B cell (primary cell): ENCODE data around the gene OR6C2. TPM values are rescaled to one million over a fixed set of nuclear protein-coding genes. Genes with fewer than 3 reads are reported as not detected.

Experiments
- ATAC-seq: fragments of 200-7000 bp; cut with Tn5 transposase; one replicate; pipeline ENCODE4 v1.10.0; 2021; ENCODE audit warnings: low read depth, mild to moderate bottlenecking, moderate number of reproducible peaks, moderate library complexity
- CTCF ChIA-PET: fragments of 350-600 bp; sonication (Branson Sonifier 250); formaldehyde crosslinking; loops from one replicate; lab custom pipeline; 2021; ENCODE audit warnings: antibody characterized with exemption, inconsistent platforms; lab: Charles Lee
- POLR2A ChIA-PET: fragments of 350-600 bp; sonication (Branson Sonifier 250); formaldehyde crosslinking; loops from one replicate; lab custom pipeline; 2021; ENCODE audit warnings: antibody characterized with exemption; lab: Charles Lee
- DNase-seq: peaks from one replicate; pipeline ENCODE4 v3.0.0; 2013
- H2AFZ ChIP-seq: 2 replicates; pipeline ENCODE4 v1.6.1; 2012; ENCODE audit warnings: mild to moderate bottlenecking, low read depth, low read length; ENCODE audit not compliant: insufficient read depth, poor library complexity, severe bottlenecking
- H3K27ac ChIP-seq, 2 donors: 1 replicate in 1 of 2; 2 replicates in 1 of 2; pipeline ENCODE4 v1.5.1; 2012 to 2013; ENCODE audit warnings: low read length in 2 of 2, mild to moderate bottlenecking in 2 of 2, moderate library complexity in 1 of 2
- H3K27me3 ChIP-seq, 4 experiments: fragments of 200-600 bp in 1 of 4; sonication (generic) in 1 of 4; replicated peaks in 1 of 4; 1 replicate in 2 of 4; 2 replicates in 2 of 4; pipeline versions ENCODE4 v1.6.1 to v1.7.0; 2013 to 2016; ENCODE audit warnings: low read length in 3 of 4, mild to moderate bottlenecking in 2 of 4, mixed read lengths in 1 of 4, moderate library complexity in 1 of 4; ENCODE audit not compliant: insufficient read depth in 4 of 4, control insufficient read depth in 3 of 4; ENCODE audit errors: control extremely low read depth in 1 of 4
- H3K36me3 ChIP-seq, 2 experiments: replicated peaks in 1 of 2; 1 replicate in 1 of 2; 2 replicates in 1 of 2; pipeline versions ENCODE4 v1.6.1 to v1.7.1; 2013; ENCODE audit warnings: low read length in 1 of 2; ENCODE audit not compliant: insufficient read depth in 2 of 2, control insufficient read depth in 1 of 2; ENCODE audit errors: control extremely low read depth in 1 of 2, extremely low read depth in 1 of 2
- H3K4me1 ChIP-seq, 2 donors: fragments of 200-600 bp in 1 of 2; sonication (generic) in 1 of 2; 1 replicate in 1 of 2; 2 replicates in 1 of 2; pipeline versions ENCODE4 v1.5.1 to v1.6.1; 2013 to 2017; ENCODE audit warnings: low read length in 2 of 2; ENCODE audit not compliant: control insufficient read depth in 2 of 2, insufficient read depth in 2 of 2
- H3K4me2 ChIP-seq: replicated peaks from 2 replicates; pipeline ENCODE3; 2012; ENCODE audit warnings: mild to moderate bottlenecking, low read depth, low read length; ENCODE audit not compliant: poor library complexity, severe bottlenecking
- H3K4me3 ChIP-seq, 5 experiments: fragments of 200-600 bp in 1 of 5; sonication (generic) in 1 of 5; 1 replicate in 3 of 5; 2 replicates in 2 of 5; pipeline versions ENCODE4 v1.5.1 to v1.7.0; 2011 to 2016; ENCODE audit warnings: low read length in 4 of 5, mild to moderate bottlenecking in 4 of 5, low read depth in 2 of 5, control low read depth in 1 of 5, moderate library complexity in 1 of 5; ENCODE audit not compliant: insufficient read depth in 1 of 5; ENCODE audit errors: control extremely low read depth in 1 of 5, extremely low read depth in 1 of 5
- H3K79me2 ChIP-seq: fragments of 200-600 bp; sonication (generic); one replicate; pipeline ENCODE4 v1.6.0; 2016; ENCODE audit warnings: low read length; ENCODE audit not compliant: control insufficient read depth, insufficient read depth
- H3K9ac ChIP-seq: fragments of 200-600 bp; sonication (generic); 2 replicates; pipeline ENCODE4 v1.6.1; 2017; ENCODE audit warnings: mild to moderate bottlenecking, low read length, moderate library complexity
- H3K9me3 ChIP-seq, 3 donors: one replicate each; pipeline versions ENCODE4 v1.6.1 to v1.7.1; 2013; ENCODE audit warnings: low read length in 2 of 3; ENCODE audit not compliant: control insufficient read depth in 2 of 3, insufficient read depth in 1 of 3; ENCODE audit errors: control extremely low read depth in 1 of 3
- H4K20me1 ChIP-seq: 2 replicates; pipeline ENCODE4 v1.6.0; 2012; ENCODE audit warnings: mild to moderate bottlenecking, low read length; ENCODE audit not compliant: insufficient read depth, control insufficient read depth, poor library complexity, severe bottlenecking
- H3K27ac Mint-ChIP-seq: one replicate; pipeline ENCODE4 v1.8.0; 2021; ENCODE audit warnings: mixed read lengths
- H3K27me3 Mint-ChIP-seq: one replicate; pipeline ENCODE4 v1.8.0; 2021; ENCODE audit warnings: mixed read lengths
- H3K4me1 Mint-ChIP-seq: one replicate; pipeline ENCODE4 v1.8.0; 2021; ENCODE audit warnings: mixed read lengths
- H3K4me3 Mint-ChIP-seq: one replicate; pipeline ENCODE4 v1.8.0; 2021; ENCODE audit warnings: mixed read lengths
- H3K9me3 Mint-ChIP-seq: one replicate; pipeline ENCODE4 v1.8.0; 2022; ENCODE audit warnings: mixed read lengths; ENCODE audit not compliant: insufficient read depth
- CTCF ChIP-seq: fragments of 200-600 bp; IDR thresholded peaks from one replicate; pipeline ENCODE4 v1.8.0; 2022; ENCODE audit warnings: antibody characterized with exemption, mild to moderate bottlenecking
- EZH2 ChIP-seq: IDR thresholded peaks from 2 replicates; pipeline ENCODE4 v1.6.1; 2012; ENCODE audit warnings: borderline replicate concordance, low read depth, mild to moderate bottlenecking, moderate library complexity, low read length; ENCODE audit not compliant: insufficient read depth, poor library complexity, severe bottlenecking
- WGBS: methylation state at CpG from one replicate; pipeline ENCODE4 v1.1.5; 2013; ENCODE audit warnings: missing lambda C conversion rate; ENCODE audit not compliant: insufficient coverage; 5-methylcytosine and 5-hydroxymethylcytosine counted together
- intact Hi-C: fragments of 100-400 bp; cut with micrococcal nuclease; formaldehyde crosslinking; loops from one replicate; pipeline ENCODE4 v1.10.0; 2022
- polyA plus RNA-seq: library from polyadenylated mRNA; depleted of rRNA; stranded (reverse); fragments of >200 nt; gene quantifications from 2 replicates; pipeline ENCODE4 v1.2.3, GENCODE V29; 2012
- total RNA-seq, 2 donors: library from RNA; stranded (reverse); fragments of 120-200 nt in 1 of 2; gene quantifications; 1 replicate in 1 of 2; 2 replicates in 1 of 2; pipeline versions ENCODE4 v1.2.3 to v1.2.4, GENCODE V29; 2013 to 2022

Gene OR6C2
- total and polyA plus RNA-seq, 2 donors (not counting 1 experiment from before 2014, with no cell fraction given): not detected

GRCh38 chr12:55445357-55445756 lies 1.5 kb downstream of the OR6C2 start:
- Mint-ChIP-seq H3K27ac (no peak overlapping the region), H3K9me3 (peaks cover under 1% of the 10 kb centered on the region), H3K27me3 (peaks cover 1% of the 10 kb centered on the region), H3K4me1 (peaks cover 8% of the 10 kb centered on the region), H3K4me3 (no peak overlapping the region)
- no peak for DNase-seq
- Histone ChIP-seq H3K4me1 (peaks cover 0 to 3% of the 10 kb centered on the region in 2 donors), H3K79me2 (no peaks in the 10 kb centered on the region), H3K4me2 (no peak overlapping the region), H3K27ac (no peak overlapping the region), H4K20me1 (no peaks in the 10 kb centered on the region), H3K4me3 (no peak overlapping the region), H3K27me3 (no peaks in the 10 kb centered on the region), H3K36me3 (no peaks in the 10 kb centered on the region), H3K9me3 (peaks cover 0 to 8% (median 1%) of the 10 kb centered on the region in 3 donors), H3K9ac (no peak overlapping the region), H2AFZ (no peak overlapping the region)
- no peak for ATAC-seq
- ChIA-PET CTCF (no interaction called here), POLR2A (no interaction called here)
- intact Hi-C loops: no loop called here
- TF ChIP-seq CTCF: no peak
- no CpG with 5 or more reads among the region's 1 CpG for WGBS

DNA sequence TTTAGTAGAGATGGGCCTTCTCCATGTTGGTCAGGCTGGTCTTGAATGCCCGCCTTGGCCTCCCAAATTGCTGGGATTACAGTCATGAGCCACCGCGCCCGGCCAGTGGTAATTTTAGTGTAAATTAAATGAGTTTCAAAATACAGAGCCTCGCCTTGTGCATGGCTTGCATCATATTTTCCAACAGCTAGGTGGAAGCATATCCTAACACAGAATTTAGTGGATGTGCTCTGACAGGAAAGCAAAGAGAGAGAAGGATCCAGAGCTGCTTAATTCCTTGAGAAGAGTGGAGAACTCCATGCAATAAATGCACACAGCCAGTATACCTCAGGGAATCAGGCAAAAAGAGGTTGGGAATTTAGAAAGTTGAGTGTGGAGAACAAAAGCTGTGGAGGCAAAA lies 2.5 kb downstream of the OR6C2 start:
- DNase-seq: no peak
- H3K4me1 ChIP-seq: peaks cover 0 to 3% of the 10 kb centered on the region in 2 donors
- H4K20me1 ChIP-seq: no peaks in the 10 kb centered on the region
- ChIA-PET POLR2A (interaction anchor here (0.7 kb wide), 1 partner anchor 21 kb away, joined by 3 read pairs; no protein-coding TSS in a partner anchor), CTCF (no interaction called here)
- no peak for ATAC-seq
- Mint-ChIP-seq H3K4me3 (no peak overlapping the region), H3K27ac (no peak overlapping the region), H3K27me3 (no peaks in the 10 kb centered on the region), H3K9me3 (no peaks in the 10 kb centered on the region), H3K4me1 (peaks cover 8% of the 10 kb centered on the region)
- H3K79me2 ChIP-seq: no peaks in the 10 kb centered on the region
- TF ChIP-seq EZH2 (no peak), CTCF (no peak)
- no peak overlapping the region for H3K4me3 ChIP-seq
- H3K4me2 ChIP-seq: no peak overlapping the region
- intact Hi-C loops: no loop called here
- no peak overlapping the region for H2AFZ ChIP-seq
- no peak overlapping the region for H3K27ac ChIP-seq
- no peaks in the 10 kb centered on the region for H3K27me3 ChIP-seq
- WGBS: no CpG with 5 or more reads among the region's 5 CpGs
- no peaks in the 10 kb centered on the region for H3K36me3 ChIP-seq
- H3K9me3 ChIP-seq: peaks cover 0 to 2% (median 1%) of the 10 kb centered on the region in 3 donors
- no peak overlapping the region for H3K9ac ChIP-seq
